Measurements from ENCODE around the gene CFAP300.
A peak's percentile ranks its signal among the peaks of the same experiment; 100 is the strongest.

CFAP300 gene

GRCh38 chr11:102047305-102047924, at the start of gene CFAP300:
Gene CFAP300, plus strand, starts transcription at chr11:102047437. Its CDS starts 34 bp downstream, at chr11:102047471.
- peak; percentile 37 to 48 for DNase-seq (ENCODE audit: low read depth in 2 of 2)

- no peak for DNase-seq (ENCODE audit: low read depth in 2 of 2)
Observed at GRCh38 chr11:102001657-102002338, 45.4 kb upstream of the CFAP300 start.

- no peak for DNase-seq (ENCODE audit: low read depth in 2 of 2)
Observed at GRCh38 chr11:102004220-102004619, 43.0 kb upstream of the CFAP300 start.

- DNase-seq (ENCODE audit: low read depth in 2 of 2) = no peak
Observed at GRCh38 chr11:102005306-102005705, 41.9 kb upstream of the CFAP300 start.

GRCh38 chr11:102006835-102007566, 40.2 kb upstream of the CFAP300 start:
- DNase-seq (ENCODE audit: low read depth in 2 of 2) = no peak

- DNase-seq (ENCODE audit: low read depth in 2 of 2) = no peak
Observed at GRCh38 chr11:102007567-102008437, 39.4 kb upstream of the CFAP300 start.

- DNase-seq (ENCODE audit: low read depth in 2 of 2) = no peak
Observed at GRCh38 chr11:102010776-102011494, 36.3 kb upstream of the CFAP300 start.

GRCh38 chr11:102012946-102013345, 34.3 kb upstream of the CFAP300 start:
- DNase-seq (ENCODE audit: low read depth in 2 of 2) = no peak

- DNase-seq (ENCODE audit: low read depth in 2 of 2) = no peak
Observed at GRCh38 chr11:102014756-102015155, 32.5 kb upstream of the CFAP300 start.

GRCh38 chr11:102017026-102017425, 30.2 kb upstream of the CFAP300 start:
- no peak for DNase-seq (ENCODE audit: low read depth in 2 of 2)

GRCh38 chr11:102026217-102026616, 21.0 kb upstream of the CFAP300 start:
- no peak for DNase-seq (ENCODE audit: low read depth in 2 of 2)

GRCh38 chr11:102026959-102027358, 20.3 kb upstream of the CFAP300 start:
- no peak for DNase-seq (ENCODE audit: low read depth in 2 of 2)

- DNase-seq (ENCODE audit: low read depth in 2 of 2) = no peak
Observed at GRCh38 chr11:102036757-102037156, 10.5 kb upstream of the CFAP300 start.

- DNase-seq (ENCODE audit: low read depth in 2 of 2) = no peak
Observed at GRCh38 chr11:102046841-102047240, 396 bp upstream of the CFAP300 start.

GRCh38 chr11:102050927-102051575, 3.8 kb downstream of the CFAP300 start:
- DNase-seq (ENCODE audit: low read depth in 2 of 2) = no peak

- no peak for DNase-seq (ENCODE audit: low read depth in 2 of 2)
Observed at GRCh38 chr11:102061276-102061675, 14.0 kb downstream of the CFAP300 start.

- no peak for DNase-seq (ENCODE audit: low read depth in 2 of 2)
Observed at GRCh38 chr11:102062106-102062505, 14.9 kb downstream of the CFAP300 start.

- no peak for DNase-seq (ENCODE audit: low read depth in 2 of 2)
Observed at GRCh38 chr11:102064316-102064715, 17.1 kb downstream of the CFAP300 start.

- no peak for DNase-seq (ENCODE audit: low read depth in 2 of 2)
Observed at GRCh38 chr11:102070766-102071165, 23.5 kb downstream of the CFAP300 start.

All from stimulated activated CD8-positive, alpha-beta memory T cell treated with anti-CD3 and anti-CD28 coated beads, Interleukin-2, amount 100 ng/mL, for 48 hours (primary cell).